Measurements from ENCODE around the gene P3H4. TPM values are rescaled to one million over a fixed set of nuclear protein-coding genes. Genes with fewer than 3 reads are reported as not detected.

P3H4 gene
- total and polyA plus RNA-seq, 11 donors, result 2.2 to 10.1 (median 5.3) TPM

DNA sequence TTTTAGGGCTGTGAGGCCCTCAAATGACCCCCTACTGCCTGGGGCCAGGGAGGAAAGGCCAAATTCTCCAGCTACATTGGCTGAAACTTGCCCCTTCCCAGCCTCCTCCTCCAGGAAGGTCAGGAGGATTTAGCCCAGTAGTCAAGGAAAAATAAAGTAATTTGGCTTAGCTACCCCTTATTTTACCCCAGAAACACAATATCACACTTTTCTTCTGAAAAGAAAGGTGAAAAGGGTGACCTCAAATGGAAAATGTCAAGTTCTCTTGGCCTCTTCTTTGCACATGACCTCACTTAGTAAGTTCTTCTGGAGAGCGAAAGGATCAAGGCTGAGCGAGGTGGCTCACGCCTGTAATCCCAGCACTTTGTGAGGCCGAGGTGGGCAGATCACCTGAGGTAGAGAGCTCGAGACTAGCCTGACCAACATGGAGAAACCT lies 17.2 kb downstream of the P3H4 start:
- TF ChIP-seq, protein P1, sequence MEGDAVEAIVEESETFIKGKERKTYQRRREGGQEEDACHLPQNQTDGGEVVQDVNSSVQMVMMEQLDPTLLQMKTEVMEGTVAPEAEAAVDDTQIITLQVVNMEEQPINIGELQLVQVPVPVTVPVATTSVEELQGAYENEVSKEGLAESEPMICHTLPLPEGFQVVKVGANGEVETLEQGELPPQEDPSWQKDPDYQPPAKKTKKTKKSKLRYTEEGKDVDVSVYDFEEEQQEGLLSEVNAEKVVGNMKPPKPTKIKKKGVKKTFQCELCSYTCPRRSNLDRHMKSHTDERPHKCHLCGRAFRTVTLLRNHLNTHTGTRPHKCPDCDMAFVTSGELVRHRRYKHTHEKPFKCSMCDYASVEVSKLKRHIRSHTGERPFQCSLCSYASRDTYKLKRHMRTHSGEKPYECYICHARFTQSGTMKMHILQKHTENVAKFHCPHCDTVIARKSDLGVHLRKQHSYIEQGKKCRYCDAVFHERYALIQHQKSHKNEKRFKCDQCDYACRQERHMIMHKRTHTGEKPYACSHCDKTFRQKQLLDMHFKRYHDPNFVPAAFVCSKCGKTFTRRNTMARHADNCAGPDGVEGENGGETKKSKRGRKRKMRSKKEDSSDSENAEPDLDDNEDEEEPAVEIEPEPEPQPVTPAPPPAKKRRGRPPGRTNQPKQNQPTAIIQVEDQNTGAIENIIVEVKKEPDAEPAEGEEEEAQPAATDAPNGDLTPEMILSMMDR (IDR thresholded peaks at IDR 0.05), result no peak
- TF ChIP-seq POLR2A (IDR thresholded peaks at IDR 0.05), result no peak
- Histone ChIP-seq H3K4me1 (peaks cover 10 to 36% (median 31%) of the 10 kb centered on the region in 12 donors), H3K27ac (peak overlapping the region in 11 of 12 donors; percentile 74 to 98 (median 93)), H3K9me3 (no peaks in the 10 kb centered on the region), H3K4me3 (no peak overlapping the region), H3K36me3 (no peaks in the 10 kb centered on the region), H3K27me3 (no peaks in the 10 kb centered on the region)
- DNase-seq (no peak), ATAC-seq (no peak)
- WGBS, 4 donors, result 89 to 97% (median 94%) methylated on average over 5 of the region's 5 CpGs
- intact Hi-C loops (cut with DNase I), result loop anchor here in 1 of 10 donors (5.0 kb wide), 1 partner anchor 47 kb away; no protein-coding TSS in a partner anchor

DNA sequence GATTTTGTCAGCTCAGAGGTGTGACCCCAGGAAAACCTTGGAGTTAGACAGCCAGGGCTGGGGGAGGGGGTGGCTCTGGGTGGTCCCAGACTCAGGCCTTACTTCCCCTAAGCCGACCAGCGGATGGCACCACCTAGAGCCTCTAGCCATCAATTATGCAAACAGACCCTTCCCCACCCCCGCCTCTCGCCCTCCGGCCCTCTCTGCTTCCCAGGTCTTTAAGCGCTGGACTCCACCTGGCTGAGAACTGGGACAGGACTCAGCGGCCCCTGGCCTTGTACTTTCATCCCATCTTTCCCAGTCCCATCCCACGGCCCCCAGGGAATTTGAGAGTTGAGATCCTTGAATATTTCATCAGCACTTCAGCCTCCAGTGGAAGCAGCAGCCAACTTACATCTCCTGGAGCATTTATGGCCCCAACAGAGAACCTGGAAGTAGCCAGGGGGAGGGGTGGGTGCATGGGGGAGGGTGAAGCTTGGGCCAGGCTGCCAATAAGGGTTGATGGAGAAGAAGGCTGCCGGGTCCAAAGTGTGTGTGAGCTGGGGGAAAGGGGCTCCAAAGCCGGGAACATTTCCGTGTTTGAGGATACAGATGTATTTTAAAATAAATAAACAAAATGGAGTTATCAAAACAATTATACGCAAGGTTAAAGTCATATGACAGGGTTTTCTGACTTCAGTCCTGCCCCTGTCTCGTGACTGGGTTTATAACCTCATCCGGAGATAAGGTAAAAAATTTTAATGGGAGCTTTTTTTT lies 17.8 kb downstream of the P3H4 start:
- Histone ChIP-seq H3K36me3 (no peaks in the 10 kb centered on the region), H3K27me3 (no peaks in the 10 kb centered on the region), H3K9me3 (no peaks in the 10 kb centered on the region), H3K4me1 (peaks cover 10 to 41% (median 31%) of the 10 kb centered on the region in 12 donors), H3K27ac (peak overlapping the region; percentile 74 to 98 (median 92)), H3K4me3 (peak overlapping the region in 6 of 12 donors; percentile 18 to 39 (median 30))
- ATAC-seq, result peak; percentile 5 to 38 (median 20)
- DNase-seq, result peak in 1 of 5 donors; percentile 43
- TF ChIP-seq POLR2A (IDR thresholded peaks at IDR 0.05), result no peak
- TF ChIP-seq, protein P1 (IDR thresholded peaks at IDR 0.05), result no peak
- WGBS, 4 donors, result 45 to 53% (median 51%) methylated on average over 14 of the region's 14 CpGs
- intact Hi-C loops (cut with DNase I), result loop anchor here in 1 of 10 donors (5.0 kb wide), 1 partner anchor 47 kb away; no protein-coding TSS in a partner anchor

GRCh38 chr17:41792845-41793783 lies 18.6 kb downstream of the P3H4 start:
- Histone ChIP-seq H3K36me3 (no peaks in the 10 kb centered on the region), H3K27ac (peak overlapping the region; percentile 74 to 98 (median 92)), H3K4me3 (peak overlapping the region in 9 of 12 donors; percentile 15 to 43 (median 31)), H3K27me3 (no peaks in the 10 kb centered on the region), H3K4me1 (peaks cover 10 to 41% (median 31%) of the 10 kb centered on the region in 12 donors), H3K9me3 (no peaks in the 10 kb centered on the region)
- peak in 1 of 2 donors; percentile 37 for TF ChIP-seq POLR2A (IDR thresholded peaks at IDR 0.05)
- TF ChIP-seq, protein P1 (IDR thresholded peaks at IDR 0.05), result no peak
- 17 to 31% (median 26%) methylated on average over 14 to 22 of the region's 22 CpGs for WGBS, 4 donors
- ATAC-seq (peak; percentile 89 to 93 (median 90)), DNase-seq (peak in 4 of 5 donors; percentile 74 to 87 (median 80))
- intact Hi-C loops (cut with DNase I), result loop anchor here in 1 of 10 donors (5.0 kb wide), 1 partner anchor 46 kb away; no protein-coding TSS in a partner anchor
